ENCODE data around the gene MRPS6. TPM values are rescaled to one million over a fixed set of nuclear protein-coding genes. Genes with fewer than 3 reads are reported as not detected.

Gene MRPS6
- total RNA-seq, 1 experiment from 2014 or later: 23.6 TPM

- no peaks in the 10 kb centered on the region; the same call in 1 of the 2 replicates for H3K9me3 ChIP-seq (replicated peaks)
- H3K27me3 ChIP-seq (replicated peaks): no peaks in the 10 kb centered on the region
- no peak for DNase-seq (ENCODE audit: low read depth in 1 of 2, low spot score in 2 of 2)
- no peak overlapping the region for H3K27ac ChIP-seq
- no peaks in the 10 kb centered on the region for H3K36me3 ChIP-seq
- H3K4me3 ChIP-seq: no peak overlapping the region
- H3K4me1 ChIP-seq (replicated peaks): no peaks in the 10 kb centered on the region
Observed at GRCh38 chr21:34189506-34189905, 116.1 kb downstream of the MRPS6 start.

- H3K27me3 ChIP-seq (replicated peaks): no peaks in the 10 kb centered on the region
- H3K9me3 ChIP-seq (replicated peaks): no peaks in the 10 kb centered on the region; the same call in 1 of the 2 replicates
- DNase-seq (ENCODE audit: low read depth in 1 of 2, low spot score in 2 of 2): no peak
- H3K4me1 ChIP-seq (replicated peaks): no peaks in the 10 kb centered on the region
- no peaks in the 10 kb centered on the region for H3K36me3 ChIP-seq
- no peak overlapping the region for H3K27ac ChIP-seq
- H3K4me3 ChIP-seq: no peak overlapping the region
Observed at GRCh38 chr21:34190576-34191321, 117.4 kb downstream of the MRPS6 start.

- H3K4me3 ChIP-seq: no peak overlapping the region
- H3K9me3 ChIP-seq (replicated peaks): no peaks in the 10 kb centered on the region; the same call in 1 of the 2 replicates
- DNase-seq (ENCODE audit: low read depth in 1 of 2, low spot score in 2 of 2): no peak
- H3K36me3 ChIP-seq: no peaks in the 10 kb centered on the region
- H3K27me3 ChIP-seq (replicated peaks): no peaks in the 10 kb centered on the region
- no peaks in the 10 kb centered on the region for H3K4me1 ChIP-seq (replicated peaks)
- no peak overlapping the region for H3K27ac ChIP-seq
Observed at GRCh38 chr21:34191876-34192275, 118.5 kb downstream of the MRPS6 start.

Other genes starting within 250 kb of the MRPS6 start
- gene ATP5PO, start 157.8 kb upstream of the MRPS6 start, total RNA-seq (2014; rRNA removed; shearing (Covaris generic)): 276 and 326 TPM in 2 replicates
- gene SLC5A3, start within 50 bp of the MRPS6 start, total RNA-seq (2014; rRNA removed; shearing (Covaris generic)): 11.7 and 15.1 TPM in 2 replicates

All from SJSA1 (cell line).